Neural cell (in vitro differentiated cells): Measurements from ENCODE around the gene CTSL. TPM values are rescaled to one million over a fixed set of nuclear protein-coding genes. Genes with fewer than 3 reads are reported as not detected.

Source experiments
- H2AFZ ChIP-seq: fragments of 200-600, 300-800 bp; sonication (generic), shearing (Covaris generic); 2 replicates; pipeline ENCODE4 v1.6.0; 2014; ENCODE audit warnings: low read depth, mild to moderate bottlenecking, antibody characterized with exemption, low read length, moderate library complexity
- H3F3A ChIP-seq: fragments of 200-600 bp; shearing (Covaris generic); 2 replicates; pipeline ENCODE4 v1.6.1; 2016; ENCODE audit warnings: mild to moderate bottlenecking, moderate library complexity, mixed read lengths, antibody characterized with exemption, low read length; ENCODE audit not compliant: insufficient read depth, poor library complexity, severe bottlenecking
- H3K27ac ChIP-seq: fragments of 200-600, 300-800 bp; sonication (generic), shearing (Covaris generic); 2 replicates; pipeline ENCODE4 v1.5.1; 2014; ENCODE audit warnings: mild to moderate bottlenecking, low read length, moderate library complexity
- H3K27me3 ChIP-seq: fragments of 300-800, 200-600 bp; sonication (generic), shearing (Covaris generic); 2 replicates; pipeline ENCODE4 v1.6.0; 2014; ENCODE audit warnings: mild to moderate bottlenecking, low read depth, low read length, moderate library complexity; ENCODE audit not compliant: insufficient read depth
- H3K36me3 ChIP-seq: fragments of 300-800, 200-600 bp; sonication (generic), shearing (Covaris generic); 2 replicates; pipeline ENCODE4 v1.5.1; 2014; ENCODE audit warnings: mild to moderate bottlenecking, antibody characterized with exemption, low read length, moderate library complexity; ENCODE audit not compliant: insufficient read depth
- H3K4me2 ChIP-seq: fragments of 300-800, 200-600 bp; sonication (generic), shearing (Covaris generic); 2 replicates; pipeline ENCODE4 v1.6.0; 2014; ENCODE audit warnings: mild to moderate bottlenecking, low read length
- H3K4me3 ChIP-seq: fragments of 300-800, 200-600 bp; sonication (generic), shearing (Covaris generic); 2 replicates; pipeline ENCODE4 v1.5.1; 2014; ENCODE audit warnings: mild to moderate bottlenecking, low read length, moderate library complexity
- H3K79me2 ChIP-seq: fragments of 200-600 bp; shearing (Covaris generic); replicated peaks from 2 replicates; pipeline ENCODE4 v1.6.0; 2014; ENCODE audit warnings: mild to moderate bottlenecking, low read length, moderate library complexity; ENCODE audit not compliant: insufficient read depth
- H3K9ac ChIP-seq: fragments of 300-800, 200-600 bp; sonication (generic), shearing (Covaris generic); 2 replicates; pipeline ENCODE4 v1.6.1; 2016; ENCODE audit warnings: mild to moderate bottlenecking, low read length, mixed read lengths
- H3K9me2 ChIP-seq: fragments of 200-600 bp; shearing (Covaris generic); 2 replicates; pipeline ENCODE4 v1.6.1; 2016; ENCODE audit warnings: mild to moderate bottlenecking, low read length, mixed read lengths; ENCODE audit not compliant: insufficient read depth
- H3K9me3 ChIP-seq: fragments of 200-600, 300-800 bp; sonication (generic), shearing (Covaris generic); 2 replicates; pipeline ENCODE4 v1.6.1; 2016; ENCODE audit warnings: mild to moderate bottlenecking, mixed run types, low read length, moderate library complexity, mixed read lengths
- H4K20me1 ChIP-seq: fragments of 200-600 bp; shearing (Covaris generic); 2 replicates; pipeline ENCODE4 v1.6.1; 2016; ENCODE audit warnings: mild to moderate bottlenecking, mixed run types; ENCODE audit not compliant: insufficient read depth
- CTCF ChIP-seq: fragments of 450-650 bp; IDR thresholded peaks from 2 replicates; pipeline ENCODE4 v1.5.1; 2014; ENCODE audit warnings: antibody characterized with exemption, mild to moderate bottlenecking, moderate library complexity; ENCODE audit not compliant: poor library complexity, severe bottlenecking
- EP300 ChIP-seq: fragments of 450-650 bp; conservative IDR thresholded peaks from 2 replicates; pipeline ENCODE4 v1.6.1; 2014; ENCODE audit warnings: antibody characterized with exemption, mild to moderate bottlenecking, moderate library complexity; ENCODE audit not compliant: poor library complexity, severe bottlenecking
- EZH2 ChIP-seq: fragments of 200-600, 300-800 bp; shearing (Covaris generic), sonication (generic); IDR thresholded peaks from 2 replicates; pipeline ENCODE4 v1.6.1; 2014; ENCODE audit warnings: antibody characterized with exemption, low read length, borderline replicate concordance, mild to moderate bottlenecking; ENCODE audit not compliant: insufficient read depth, poor library complexity, severe bottlenecking
- MXI1 ChIP-seq: fragments of 450-650 bp; conservative IDR thresholded peaks from 2 replicates; pipeline ENCODE4 v1.6.1; 2014; ENCODE audit warnings: antibody characterized with exemption, mild to moderate bottlenecking; ENCODE audit not compliant: poor library complexity, severe bottlenecking
- POLR2AphosphoS5 ChIP-seq: IDR thresholded peaks from 2 replicates; pipeline ENCODE4 v1.6.1; 2012
- RAD21 ChIP-seq: fragments of 450-650 bp; conservative IDR thresholded peaks from 2 replicates; pipeline ENCODE4 v1.6.1; 2014; ENCODE audit warnings: antibody characterized with exemption, mild to moderate bottlenecking, moderate library complexity
- REST ChIP-seq: IDR thresholded peaks from 2 replicates; pipeline ENCODE4 v1.6.1; 2012; ENCODE audit warnings: borderline replicate concordance
- SMC3 ChIP-seq: fragments of 450-650 bp; conservative IDR thresholded peaks from 2 replicates; pipeline ENCODE4 v1.6.1; 2014; ENCODE audit warnings: antibody characterized with exemption, mild to moderate bottlenecking, moderate library complexity; ENCODE audit not compliant: poor library complexity
- TAF1 ChIP-seq: IDR thresholded peaks from 2 replicates; pipeline ENCODE4 v1.6.1; 2012; ENCODE audit warnings: low read depth
- polyA plus RNA-seq: library from polyadenylated mRNA; depleted of rRNA; stranded (reverse); fragments of >200 nt; gene quantifications from 2 replicates; pipeline ENCODE4 v1.2.3, GENCODE V29; 2014

The CTSL gene
- polyA plus RNA-seq, 1 donor from 2014 or later = 53.5 TPM

- Histone ChIP-seq H3K27ac (no peak overlapping the region), H3K4me3 (no peak overlapping the region), H3K36me3 (no peaks in the 10 kb centered on the region)
Measured at GRCh38 chr9:87713988-87714330, 12.0 kb upstream of the CTSL start.

GRCh38 chr9:87714819-87715218, 11.1 kb upstream of the CTSL start:
- H3K9me3 ChIP-seq = no peaks in the 10 kb centered on the region
- H3K36me3 ChIP-seq = no peaks in the 10 kb centered on the region
- no peak overlapping the region for H3K9ac ChIP-seq
- H3K4me2 ChIP-seq = no peak overlapping the region
- no peaks in the 10 kb centered on the region for H3K27me3 ChIP-seq
- no peak overlapping the region for H3K4me3 ChIP-seq
- H3K9me2 ChIP-seq = no peaks in the 10 kb centered on the region
- H2AFZ ChIP-seq = no peak overlapping the region
- H3K79me2 ChIP-seq = no peaks in the 10 kb centered on the region
- H3F3A ChIP-seq = no peaks in the 10 kb centered on the region
- H3K27ac ChIP-seq = no peak overlapping the region
- no peaks in the 10 kb centered on the region for H4K20me1 ChIP-seq
- no peak for TF ChIP-seq RAD21
- TF ChIP-seq CTCF = no peak
- TF ChIP-seq MXI1 = no peak
- TF ChIP-seq TAF1 = no peak
- TF ChIP-seq EZH2 = no peak
- no peak for TF ChIP-seq EP300
- no peak for TF ChIP-seq SMC3
- TF ChIP-seq REST = no peak

More at GRCh38 chr9:87713988-87714330, 12.0 kb upstream of the CTSL start:
- Histone ChIP-seq H3K9ac (no peak overlapping the region), H3K9me2 (no peaks in the 10 kb centered on the region), H3K9me3 (no peaks in the 10 kb centered on the region), H3K27me3 (no peaks in the 10 kb centered on the region), H3F3A (no peaks in the 10 kb centered on the region), H3K79me2 (no peaks in the 10 kb centered on the region), H3K4me2 (no peak overlapping the region), H4K20me1 (no peaks in the 10 kb centered on the region), H2AFZ (no peak overlapping the region)
- TF ChIP-seq TAF1 = no peak
- no peak for TF ChIP-seq CTCF
- TF ChIP-seq POLR2AphosphoS5 = no peak
- no peak for TF ChIP-seq EP300
- no peak for TF ChIP-seq REST
- TF ChIP-seq MXI1 = no peak
